GM18511 (cell line): ENCODE measurements around the gene SFI1.
"Not testable (repeated sequence)": the region's sequence is repeated elsewhere in the genome, so short reads cannot be mapped to it uniquely, and the experiment has no call there.

Experiments
- ATAC-seq: cut with Tn5 transposase; IDR thresholded peaks from one replicate; pipeline ENCODE4 v1.9.1; 2021; ENCODE audit warnings: mild to moderate bottlenecking, moderate library complexity; ENCODE audit not compliant: unreplicated experiment

Gene SFI1

GRCh38 chr22:31492151-31492550 lies 4.2 kb upstream of the SFI1 start:
- no peak for ATAC-seq

GRCh38 chr22:31493355-31493754 lies 3.0 kb upstream of the SFI1 start:
- ATAC-seq = not testable (repeated sequence)

GRCh38 chr22:31495343-31495742 lies 993 bp upstream of the SFI1 start:
- no peak for ATAC-seq

- peak; percentile 19 for ATAC-seq
These were observed 405 bp downstream of the SFI1 start for GRCh38 chr22:31496735-31497146.

GRCh38 chr22:31497148-31497938 lies 1.0 kb downstream of the SFI1 start:
- no peak for ATAC-seq

- no peak for ATAC-seq
These were observed 5.4 kb downstream of the SFI1 start for GRCh38 chr22:31501738-31502137.

GRCh38 chr22:31503211-31503964 lies 7.1 kb downstream of the SFI1 start:
- ATAC-seq = no peak

- no peak for ATAC-seq
These were observed 7.9 kb downstream of the SFI1 start for GRCh38 chr22:31504282-31504681.

GRCh38 chr22:31507517-31507916 lies 11.2 kb downstream of the SFI1 start:
- not testable (repeated sequence) for ATAC-seq

GRCh38 chr22:31508536-31508935 lies 12.2 kb downstream of the SFI1 start:
- no peak for ATAC-seq

GRCh38 chr22:31509061-31509762 lies 12.9 kb downstream of the SFI1 start:
- no peak for ATAC-seq

GRCh38 chr22:31520051-31520450 lies 23.7 kb downstream of the SFI1 start:
- ATAC-seq = no peak

- ATAC-seq = not testable (repeated sequence)
These were observed 27.8 kb downstream of the SFI1 start for GRCh38 chr22:31524132-31524531.

- ATAC-seq = no peak
These were observed 29.9 kb downstream of the SFI1 start for GRCh38 chr22:31526270-31526669.

GRCh38 chr22:31530823-31531195 lies 34.5 kb downstream of the SFI1 start:
- no peak for ATAC-seq

GRCh38 chr22:31532060-31532459 lies 35.7 kb downstream of the SFI1 start:
- ATAC-seq = no peak

GRCh38 chr22:31533374-31533773 lies 37.0 kb downstream of the SFI1 start:
- no peak for ATAC-seq

- no peak for ATAC-seq
These were observed 40.7 kb downstream of the SFI1 start for GRCh38 chr22:31537019-31537535.

GRCh38 chr22:31538815-31539214 lies 42.5 kb downstream of the SFI1 start:
- ATAC-seq = no peak

GRCh38 chr22:31540166-31540565 lies 43.8 kb downstream of the SFI1 start:
- ATAC-seq = not testable (repeated sequence)

GRCh38 chr22:31540966-31541365 lies 44.6 kb downstream of the SFI1 start:
- no peak for ATAC-seq
